ENCODE data around the gene DAPK1. TPM values are rescaled to one million over a fixed set of nuclear protein-coding genes. Genes with fewer than 3 reads are reported as not detected.

The DAPK1 gene
- total RNA-seq, 1 donor from 2014 or later, result 5.3 TPM

DNA sequence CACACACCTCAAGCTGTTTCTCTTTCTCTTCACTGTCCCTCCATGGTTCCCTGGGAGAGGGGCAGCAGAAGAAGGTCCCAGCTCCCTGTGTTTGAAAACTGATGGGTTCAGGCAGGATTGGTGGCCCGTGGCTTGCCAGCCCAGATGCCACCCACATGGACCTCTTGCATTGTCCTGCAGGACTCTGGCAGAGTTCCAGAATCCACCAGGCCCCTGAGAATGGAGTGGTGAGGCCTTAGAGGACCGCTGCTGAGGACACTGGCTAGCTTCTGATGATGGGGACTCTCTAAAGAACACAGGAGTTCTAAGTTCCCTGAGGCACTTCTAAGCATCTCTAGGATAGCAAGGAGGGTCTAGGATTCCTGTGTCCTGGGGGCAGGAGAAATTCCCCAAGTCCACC, 253.1 kb downstream of the DAPK1 start:
- no peak for ATAC-seq (ENCODE audit: poor library complexity)
- intact Hi-C loops (cut with DNase I), result no loop called here
- DNase-seq, result no peak

DNA sequence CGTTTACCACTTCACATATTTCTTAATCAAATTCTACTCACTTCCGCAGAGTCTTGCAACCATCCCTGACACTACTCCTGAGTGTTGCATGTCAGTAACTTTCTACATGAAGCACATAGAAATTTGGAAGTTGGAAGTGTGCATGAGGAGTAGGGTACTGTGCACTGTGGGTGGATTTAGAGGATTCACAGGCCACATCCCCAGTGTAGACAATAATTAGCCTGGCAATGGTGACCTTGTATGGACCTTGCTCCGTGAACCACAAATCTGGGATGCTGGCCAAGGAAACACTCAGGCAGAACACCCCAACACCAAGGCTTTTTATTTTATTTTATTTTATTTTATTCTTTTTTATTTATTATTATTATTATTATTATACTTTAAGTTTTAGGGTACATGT, 253.8 kb downstream of the DAPK1 start:
- ATAC-seq (ENCODE audit: poor library complexity), result no peak
- intact Hi-C loops (cut with DNase I), result no loop called here
- no peak for DNase-seq

DNA sequence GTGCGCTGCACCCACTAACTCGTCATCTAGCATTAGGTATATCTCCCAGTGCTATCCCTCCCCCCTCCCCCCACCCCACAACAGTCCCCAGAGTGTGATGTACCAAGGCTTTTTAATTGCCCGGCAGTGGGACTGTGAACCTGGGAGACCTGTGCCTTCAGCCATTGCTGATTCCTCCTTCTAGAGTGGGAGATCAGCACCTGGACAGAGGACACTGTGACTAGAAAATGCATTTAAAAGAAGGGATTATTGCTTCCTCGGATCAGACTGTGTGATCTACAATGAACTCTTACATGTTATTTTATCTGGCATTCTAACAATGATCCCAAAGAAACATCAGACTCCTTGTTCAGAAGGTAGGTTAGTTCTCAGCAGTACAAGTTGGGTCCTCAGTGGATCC, 254.2 kb downstream of the DAPK1 start:
- DNase-seq (no peak), ATAC-seq (ENCODE audit: poor library complexity) (no peak)
- intact Hi-C loops (cut with DNase I), result no loop called here

DNA sequence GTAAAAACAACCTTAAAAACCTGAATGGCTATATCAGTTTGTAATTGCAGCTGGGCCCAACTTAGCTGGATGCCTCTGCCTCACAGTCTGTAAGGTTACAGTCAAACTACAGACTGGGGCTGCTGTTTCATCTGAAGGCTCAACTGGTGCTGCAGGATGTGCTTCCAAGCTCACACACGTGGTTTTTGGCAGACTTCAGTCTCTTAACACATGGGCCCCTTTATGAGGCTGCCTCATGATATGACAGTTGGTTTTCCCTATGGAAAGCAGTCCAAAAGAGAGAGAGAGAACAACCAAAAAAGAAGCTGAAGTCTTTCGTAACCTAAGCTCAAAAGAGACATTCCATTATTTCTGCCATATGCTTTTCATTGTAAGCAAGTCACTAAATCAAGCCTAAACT, 255.6 kb downstream of the DAPK1 start:
- ATAC-seq (ENCODE audit: poor library complexity) (no peak), DNase-seq (no peak)
- intact Hi-C loops (cut with DNase I), result no loop called here

Other genes starting within 250 kb of the DAPK1 start
- gene CTSL, start 228.3 kb downstream of the DAPK1 start, total RNA-seq, result 142 TPM

Measured in Right ventricle myocardium superior (tissue), 1 donor.